GM12865 (cell line): ENCODE data around the gene RASA2.

ENCODE experiments used
- DNase-seq: peaks from one replicate; pipeline ENCODE4 v3.0.0; 2010; ENCODE audit warnings: low read depth
- H3K4me3 ChIP-seq: 2 replicates; pipeline ENCODE4 v1.5.1; 2011; ENCODE audit warnings: mild to moderate bottlenecking, low read depth, low read length, control low read depth
- TF ChIP-seq, protein P1 (sequence below): IDR thresholded peaks from 2 replicates; pipeline ENCODE4 v1.5.1; 2011; ENCODE audit warnings: low read length, control low read depth, low read depth, inconsistent platforms; ENCODE audit not compliant: insufficient read depth; ENCODE audit errors: missing control alignments

Gene RASA2

DNA sequence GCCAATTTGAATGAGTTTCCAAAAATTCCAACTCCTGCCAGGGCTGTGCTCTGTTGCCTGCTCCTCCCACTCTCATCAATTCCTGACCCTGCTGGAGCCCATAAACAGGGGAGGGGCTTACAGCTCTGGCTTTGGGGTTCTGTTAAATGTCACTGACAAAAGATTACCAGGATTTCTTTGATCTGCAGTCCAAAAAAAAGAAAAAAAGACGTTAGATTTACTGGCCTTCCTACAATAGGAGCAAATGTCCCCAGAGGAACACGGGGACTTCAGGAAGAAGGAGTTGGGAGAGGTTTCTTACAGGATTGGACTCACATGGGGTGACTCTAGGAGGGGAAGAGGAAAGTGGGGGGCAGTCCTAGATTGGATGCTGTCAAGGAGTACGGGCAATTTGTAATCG lies 167.0 kb downstream of the RASA2 start:
- no peak for DNase-seq
- TF ChIP-seq, protein P1, sequence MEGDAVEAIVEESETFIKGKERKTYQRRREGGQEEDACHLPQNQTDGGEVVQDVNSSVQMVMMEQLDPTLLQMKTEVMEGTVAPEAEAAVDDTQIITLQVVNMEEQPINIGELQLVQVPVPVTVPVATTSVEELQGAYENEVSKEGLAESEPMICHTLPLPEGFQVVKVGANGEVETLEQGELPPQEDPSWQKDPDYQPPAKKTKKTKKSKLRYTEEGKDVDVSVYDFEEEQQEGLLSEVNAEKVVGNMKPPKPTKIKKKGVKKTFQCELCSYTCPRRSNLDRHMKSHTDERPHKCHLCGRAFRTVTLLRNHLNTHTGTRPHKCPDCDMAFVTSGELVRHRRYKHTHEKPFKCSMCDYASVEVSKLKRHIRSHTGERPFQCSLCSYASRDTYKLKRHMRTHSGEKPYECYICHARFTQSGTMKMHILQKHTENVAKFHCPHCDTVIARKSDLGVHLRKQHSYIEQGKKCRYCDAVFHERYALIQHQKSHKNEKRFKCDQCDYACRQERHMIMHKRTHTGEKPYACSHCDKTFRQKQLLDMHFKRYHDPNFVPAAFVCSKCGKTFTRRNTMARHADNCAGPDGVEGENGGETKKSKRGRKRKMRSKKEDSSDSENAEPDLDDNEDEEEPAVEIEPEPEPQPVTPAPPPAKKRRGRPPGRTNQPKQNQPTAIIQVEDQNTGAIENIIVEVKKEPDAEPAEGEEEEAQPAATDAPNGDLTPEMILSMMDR, result no peak
- H3K4me3 ChIP-seq, result no peak overlapping the region

DNA sequence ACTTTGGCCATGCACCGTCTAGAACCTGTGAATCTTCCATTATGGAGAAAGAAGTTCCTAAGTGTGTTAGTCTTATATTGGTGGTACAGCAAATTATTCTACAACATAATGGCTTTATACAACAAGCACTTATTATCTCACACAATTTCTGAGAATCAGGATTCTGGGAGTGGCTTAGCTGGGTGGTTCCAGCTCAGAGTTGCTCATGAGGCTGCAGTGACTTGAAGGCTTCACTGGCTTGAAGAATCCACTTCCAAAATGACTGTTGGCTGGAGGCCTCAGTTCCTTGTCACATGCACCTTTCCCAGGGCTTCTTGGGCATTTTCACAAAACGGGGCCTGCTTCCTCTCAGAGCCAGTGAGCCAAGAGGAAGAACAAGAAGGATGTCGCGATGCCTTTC lies 169.0 kb downstream of the RASA2 start:
- TF ChIP-seq, protein P1, result no peak

DNA sequence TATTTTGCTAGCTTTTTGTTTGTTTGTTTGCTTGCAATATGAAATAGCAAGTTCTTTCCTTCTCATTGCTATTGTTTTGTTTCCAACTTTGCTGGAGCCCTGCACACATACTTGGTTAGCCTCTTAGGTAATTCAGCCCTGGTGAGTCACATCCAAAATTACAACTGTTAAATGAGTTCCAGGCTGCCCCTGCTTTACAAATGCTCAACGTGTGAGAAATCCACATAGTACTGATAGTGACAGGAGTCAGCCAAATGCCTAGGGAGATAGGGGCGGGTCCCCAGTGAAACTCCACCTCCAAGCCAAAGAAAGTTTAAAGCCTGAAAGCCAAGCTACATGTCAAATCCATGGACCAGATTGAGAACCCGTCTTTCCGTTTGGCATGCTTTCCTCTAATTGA lies 169.9 kb downstream of the RASA2 start:
- no peak overlapping the region for H3K4me3 ChIP-seq
- no peak for DNase-seq
- TF ChIP-seq, protein P1, result no peak

More for the DNA sequence above, 169.0 kb downstream of the RASA2 start:
- no peak for DNase-seq
- H3K4me3 ChIP-seq, result no peak overlapping the region

DNA sequence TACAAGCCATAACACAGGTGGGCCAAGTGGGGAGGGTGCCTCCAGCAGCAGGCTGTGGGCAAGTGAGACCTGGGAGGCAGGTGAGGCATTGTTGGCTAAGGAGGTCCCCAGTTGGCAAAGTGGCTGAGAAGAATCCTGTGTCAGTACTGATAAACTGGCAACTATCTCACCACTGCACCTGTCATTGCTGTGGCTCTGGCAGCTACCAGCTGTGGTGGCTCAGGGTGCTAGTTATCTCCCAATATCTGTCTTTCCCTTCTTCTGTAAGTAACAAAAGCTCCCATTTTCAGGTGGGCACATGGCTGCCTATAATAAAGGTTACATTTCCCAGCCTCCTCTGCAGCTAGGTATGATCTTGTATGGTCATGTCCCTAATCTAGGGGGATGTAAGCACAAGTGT lies 170.7 kb downstream of the RASA2 start:
- H3K4me3 ChIP-seq, result no peak overlapping the region
- DNase-seq, result no peak
- TF ChIP-seq, protein P1, result no peak

DNA sequence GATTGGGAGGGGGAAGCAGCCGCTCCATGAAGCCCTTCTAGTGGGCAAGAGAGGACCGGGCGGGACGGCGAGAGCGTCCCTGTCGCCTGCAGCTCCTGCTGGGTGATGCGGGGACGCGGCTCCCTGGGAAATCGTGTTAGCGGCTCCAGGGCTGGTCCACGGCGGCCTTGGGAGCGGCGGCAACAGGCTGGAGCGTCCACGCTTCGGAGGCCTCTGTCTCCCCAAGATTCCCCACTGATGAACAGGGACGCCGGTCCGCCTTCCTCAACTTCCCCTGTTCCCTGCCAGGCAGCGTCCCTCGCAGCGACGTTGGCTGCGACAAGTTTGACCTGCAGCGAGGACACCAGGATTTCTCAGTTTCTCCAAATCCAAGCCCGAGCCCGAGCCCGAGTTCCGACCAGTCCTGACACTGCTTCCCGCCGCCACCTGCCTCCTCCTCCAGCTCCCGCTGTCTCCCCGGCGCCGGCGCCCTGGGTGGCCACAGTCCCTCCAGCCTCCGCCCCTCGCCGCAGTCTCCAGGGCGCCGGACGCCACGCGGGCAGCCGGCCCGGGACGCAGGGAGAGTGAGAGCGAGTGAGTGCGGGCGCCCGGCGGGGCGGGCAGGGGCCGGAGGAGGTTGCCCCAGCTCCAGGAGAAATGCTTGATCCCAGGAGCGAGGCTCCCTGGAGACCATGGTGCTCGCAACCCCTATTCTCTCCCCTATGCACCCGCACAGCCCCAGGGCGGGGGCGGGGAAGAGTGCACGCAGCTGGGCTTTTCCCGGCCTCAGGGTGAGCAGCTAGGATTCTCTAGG lies 173.2 kb downstream of the RASA2 start:
- no peak overlapping the region for H3K4me3 ChIP-seq
- TF ChIP-seq, protein P1, result no peak
- DNase-seq, result no peak

DNA sequence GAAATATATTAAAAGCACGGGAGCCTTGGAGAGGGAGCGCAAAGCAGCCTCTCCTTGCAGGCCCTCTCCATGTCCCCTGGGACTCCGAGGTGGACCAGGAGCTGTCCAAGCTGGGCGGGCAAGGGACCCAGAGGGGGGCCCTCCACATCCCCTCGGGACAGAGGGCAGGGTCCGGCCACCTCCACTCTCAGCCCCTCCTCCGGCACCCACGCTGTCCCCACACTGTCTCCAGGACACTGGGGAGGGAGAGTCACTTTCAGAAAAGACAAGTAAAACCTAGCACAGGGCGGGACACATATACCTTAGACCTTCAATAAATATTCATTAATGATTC lies 173.8 kb downstream of the RASA2 start:
- no peak overlapping the region for H3K4me3 ChIP-seq
- TF ChIP-seq, protein P1, result no peak
- no peak for DNase-seq
